IMR-90 (cell line): Measurements from ENCODE around the gene MS4A10. TPM values are rescaled to one million over a fixed set of nuclear protein-coding genes. Genes with fewer than 3 reads are reported as not detected.

Experiments
- ATAC-seq: fragments of 200-7000 bp; cut with Tn5 transposase; 2 replicates; pipeline ENCODE4 v1.9.1; 2020; ENCODE audit warnings: low read depth, mild to moderate bottlenecking, moderate library complexity
- BruUV-seq: library from RNA; stranded (reverse); fragments of 400-500 nt; replicated peaks from 2 replicates; lab custom pipeline; 2021; lab: Mats Ljungman, UMichigan
- CTCF ChIA-PET: fragments of 300-600 bp; formaldehyde crosslinking; extraction: SDS; loops from one replicate; lab custom pipeline; 2021; ENCODE audit warnings: antibody characterized with exemption; lab: Yijun Ruan, JAX
- POLR2A ChIA-PET: fragments of 300-600 bp; sonication (Branson Sonifier 250); formaldehyde crosslinking; loops from one replicate; lab custom pipeline; 2022; ENCODE audit warnings: antibody characterized with exemption; ENCODE audit not compliant: unreplicated experiment; lab: Charles Lee
- DNase-seq: peaks from one replicate; pipeline ENCODE4 v3.0.0; 2013
- H2AFZ ChIP-seq: replicated peaks from 2 replicates; pipeline ENCODE3; 2013; ENCODE audit warnings: low read length, mild to moderate bottlenecking; ENCODE audit not compliant: poor library complexity
- H2AK5ac ChIP-seq: 2 replicates; pipeline ENCODE4 v1.6.1; 2013; ENCODE audit warnings: low read depth, low read length, inconsistent platforms
- H2AK9ac ChIP-seq: replicated peaks from 2 replicates; pipeline ENCODE3; 2013; ENCODE audit warnings: mild to moderate bottlenecking, low read depth, low read length, moderate library complexity; ENCODE audit not compliant: poor library complexity
- H2BK120ac ChIP-seq: 2 replicates; pipeline ENCODE4 v1.6.1; 2013; ENCODE audit warnings: low read depth, low read length, inconsistent platforms
- H2BK15ac ChIP-seq: 3 replicates; pipeline ENCODE4 v1.6.1; 2013; ENCODE audit warnings: low read depth, low read length, inconsistent platforms
- H2BK20ac ChIP-seq: 2 replicates; pipeline ENCODE4 v1.6.1; 2013; ENCODE audit warnings: low read depth, mild to moderate bottlenecking, inconsistent platforms, low read length, moderate library complexity
- H2BK5ac ChIP-seq: 2 replicates; pipeline ENCODE4 v1.6.1; 2013; ENCODE audit warnings: mild to moderate bottlenecking, low read depth, low read length, inconsistent platforms; ENCODE audit not compliant: poor library complexity, severe bottlenecking
- H3K14ac ChIP-seq: replicated peaks from 2 replicates; pipeline ENCODE4 v1.6.1; 2013; ENCODE audit warnings: low read depth, low read length, inconsistent platforms
- H3K18ac ChIP-seq: 2 replicates; pipeline ENCODE4 v1.6.1; 2013; ENCODE audit warnings: low read depth, low read length, control low read depth
- H3K23ac ChIP-seq: 2 replicates; pipeline ENCODE4 v1.6.1; 2013; ENCODE audit warnings: low read depth, low read length, inconsistent platforms
- H3K27ac ChIP-seq: 2 replicates; pipeline ENCODE4 v1.5.1; 2013; ENCODE audit warnings: mild to moderate bottlenecking, control low read depth, low read length; ENCODE audit not compliant: insufficient read depth
- H3K27me3 ChIP-seq: 2 replicates; pipeline ENCODE4 v1.6.1; 2013; ENCODE audit warnings: low read length; ENCODE audit not compliant: control insufficient read depth, insufficient read depth
- H3K36me3 ChIP-seq: 2 replicates; pipeline ENCODE4 v1.6.1; 2013; ENCODE audit warnings: low read length, mixed read lengths; ENCODE audit not compliant: control insufficient read depth, insufficient read depth
- H3K4ac ChIP-seq: 2 replicates; pipeline ENCODE4 v1.6.1; 2013; ENCODE audit warnings: low read depth, low read length, inconsistent platforms
- H3K4me1 ChIP-seq: 2 replicates; pipeline ENCODE4 v1.6.1; 2013; ENCODE audit warnings: low read length, mixed read lengths; ENCODE audit not compliant: control insufficient read depth, insufficient read depth
- H3K4me2 ChIP-seq: 2 replicates; pipeline ENCODE4 v1.6.1; 2013; ENCODE audit warnings: low read depth, mild to moderate bottlenecking, control low read depth, low read length, moderate library complexity
- H3K4me3 ChIP-seq: 2 replicates; pipeline ENCODE4 v1.5.1; 2013; ENCODE audit warnings: low read depth, mild to moderate bottlenecking, control low read depth, low read length, moderate library complexity; ENCODE audit not compliant: insufficient read depth
- H3K56ac ChIP-seq: 2 replicates; pipeline ENCODE4 v1.6.1; 2013; ENCODE audit warnings: low read length, inconsistent platforms; ENCODE audit not compliant: insufficient read depth; ENCODE audit errors: extremely low read depth
- H3K79me1 ChIP-seq, 2 experiments: 2 replicates each; pipeline ENCODE4 v1.6.1; 2013; ENCODE audit warnings: low read length in 2 of 2, inconsistent platforms in 1 of 2, low read depth in 1 of 2
- H3K9ac ChIP-seq: 2 replicates; pipeline ENCODE4 v1.6.1; 2013; ENCODE audit warnings: low read depth, low read length, control low read depth
- H3K9me1 ChIP-seq: 2 replicates; pipeline ENCODE4 v1.6.1; 2013; ENCODE audit warnings: low read length, inconsistent platforms; ENCODE audit not compliant: insufficient read depth
- H3K9me3 ChIP-seq: 2 replicates; pipeline ENCODE4 v1.6.1; 2013; ENCODE audit warnings: low read length; ENCODE audit not compliant: control insufficient read depth, insufficient read depth
- H4K20me1 ChIP-seq: 2 replicates; pipeline ENCODE4 v1.6.1; 2013; ENCODE audit warnings: low read length, inconsistent platforms; ENCODE audit not compliant: insufficient read depth
- H4K5ac ChIP-seq: 2 replicates; pipeline ENCODE4 v1.6.1; 2013; ENCODE audit warnings: mild to moderate bottlenecking, low read depth, low read length, control low read depth
- H4K8ac ChIP-seq, 2 experiments: 2 replicates each; pipeline ENCODE4 v1.6.1; 2013; ENCODE audit warnings: low read depth in 2 of 2, low read length in 2 of 2, control low read depth in 1 of 2, inconsistent platforms in 1 of 2
- H4K91ac ChIP-seq: 2 replicates; pipeline ENCODE4 v1.6.1; 2013; ENCODE audit warnings: low read depth, low read length, inconsistent platforms; ENCODE audit not compliant: insufficient read depth
- CTCF ChIP-seq: conservative IDR thresholded peaks from 2 replicates; pipeline ENCODE4 v1.5.1; 2012; ENCODE audit warnings: mild to moderate bottlenecking, low read depth, low read length, improper control_type of control experiment
- MXI1 ChIP-seq: IDR thresholded peaks from 2 replicates; pipeline ENCODE4 v1.6.1; 2012; ENCODE audit warnings: low read depth, mild to moderate bottlenecking, low read length, moderate library complexity, borderline replicate concordance
- POLR2A ChIP-seq: IDR thresholded peaks from 2 replicates; pipeline ENCODE4 v1.6.1; 2012; ENCODE audit warnings: mild to moderate bottlenecking, low read depth, low read length
- RAD21 ChIP-seq: IDR thresholded peaks from 2 replicates; pipeline ENCODE4 v1.6.1; 2012; ENCODE audit warnings: low read length, improper control_type of control experiment
- RCOR1 ChIP-seq: IDR thresholded peaks from 2 replicates; pipeline ENCODE4 v1.6.1; 2012; ENCODE audit warnings: mild to moderate bottlenecking, low read length, improper control_type of control experiment; ENCODE audit not compliant: insufficient replicate concordance
- SMC3 ChIP-seq: fragments of 150-350 bp; IDR thresholded peaks from 2 replicates; pipeline ENCODE4 v1.6.1; 2016; ENCODE audit warnings: low read depth, mild to moderate bottlenecking, antibody characterized with exemption, low read length, moderate library complexity
- WGBS, 2 experiments: methylation state at CpG; one replicate each; pipeline versions ENCODE4 v1.1.5 to v1.1.7; 2013; ENCODE audit warnings: missing lambda C conversion rate in 2 of 2; ENCODE audit not compliant: insufficient read length in 1 of 2; ENCODE audit errors: extremely low coverage in 2 of 2; 5-methylcytosine and 5-hydroxymethylcytosine counted together
- dilution Hi-C: fragments of 300-500 bp; cut with HindIII; formaldehyde crosslinking; loops from one replicate; pipeline ENCODE4 v1.14.3; 2018; ENCODE audit warnings: low sequenced_read_pairs; ENCODE audit not compliant: unreplicated experiment
- in situ Hi-C: fragments of 300-500 bp; cut with MboI; formaldehyde crosslinking; loops from 3 replicates; pipeline ENCODE4 v1.14.3; 2019; ENCODE audit warnings: low sequenced_read_pairs, inconsistent platforms, mixed read lengths
- intact Hi-C: fragments of 100-400 bp; cut with micrococcal nuclease; formaldehyde crosslinking; loops from 2 replicates; pipeline ENCODE4 v1.10.0; 2022
- polyA plus RNA-seq, 3 experiments: library from polyadenylated mRNA; depleted of rRNA; stranded (reverse); fragments of >200 nt; gene quantifications; 2 replicates each; pipeline ENCODE4 v1.2.3, GENCODE V29; 2012; ENCODE audit warnings: low replicate concordance in 1 of 3
- total RNA-seq: library from RNA; depleted of rRNA; stranded (reverse); fragments of >200 nt; gene quantifications from 2 replicates; pipeline ENCODE4 v1.2.3, GENCODE V29; 2012

The MS4A10 gene
- total and polyA plus RNA-seq, 2 of the 4 experiments (the other 2 are of a cell fraction) = not detected

- ChIA-PET POLR2A (interaction anchor here (1.4 kb wide), 1 partner anchor 56 kb away, joined by 4 read pairs; no protein-coding TSS in a partner anchor), CTCF (interaction anchor here (0.5 to 4.9 kb wide), 16 partner anchors 9 to 1883 kb away, joined by 3 to 86 read pairs (median 5); no protein-coding TSS in a partner anchor)
- no peak overlapping the region for H2BK5ac ChIP-seq
- intact Hi-C loops (loop anchor here (1.0 to 5.0 kb wide), 7 partner anchors 56 to 356 kb away; no protein-coding TSS in a partner anchor), dilution Hi-C loops (no loop called here), in situ Hi-C loops (no loop called here)
- ATAC-seq = peak; percentile 97
- H3K27ac ChIP-seq = no peak overlapping the region
- H3K14ac ChIP-seq = no peak overlapping the region
- no peak overlapping the region for H3K4me2 ChIP-seq
- H3K4me1 ChIP-seq = no peaks in the 10 kb centered on the region
- H3K4me3 ChIP-seq = no peak overlapping the region
- no peaks in the 10 kb centered on the region for H3K9me1 ChIP-seq
- no peaks in the 10 kb centered on the region for H3K9me3 ChIP-seq
- DNase-seq = peak; percentile 68
- no peak overlapping the region for H2AK5ac ChIP-seq
- H4K5ac ChIP-seq = no peak overlapping the region
- H2AK9ac ChIP-seq = peak overlapping the region; percentile 12
- no peak overlapping the region for H3K56ac ChIP-seq
- BruUV-seq = no TSS peak
- no peak overlapping the region for H3K18ac ChIP-seq
- H3K9ac ChIP-seq = no peak overlapping the region
- no peak overlapping the region for H3K23ac ChIP-seq
- no peak overlapping the region for H3K4ac ChIP-seq
- TF ChIP-seq CTCF (peak; percentile 94), SMC3 (peak; percentile 96), RCOR1 (peak; percentile 63), RAD21 (peak; percentile 96), POLR2A (0 out of 2 replicates have a peak, but pooled peaks have one; percentile 28), MXI1 (no peak)
- H4K8ac ChIP-seq = no peak overlapping the region
- no peak overlapping the region for H2BK20ac ChIP-seq
- no peak overlapping the region for H4K91ac ChIP-seq
- H3K36me3 ChIP-seq = no peaks in the 10 kb centered on the region
- H2AFZ ChIP-seq = peak overlapping the region; percentile 47
- H3K27me3 ChIP-seq = peaks cover 36% of the 10 kb centered on the region
- no peak overlapping the region for H2BK120ac ChIP-seq
- H4K20me1 ChIP-seq = no peaks in the 10 kb centered on the region
- H2BK15ac ChIP-seq = no peak overlapping the region
- no peaks in the 10 kb centered on the region for H3K79me1 ChIP-seq
- WGBS, 2 experiments = 19% methylated on average over 8 of the region's 8 CpGs; no CpG with 5 or more reads in 1 of the 2 experiments
Measured at GRCh38 chr11:60831143-60831500, 46.0 kb downstream of the MS4A10 start.
